HS-5 (cell line): Measurements from ENCODE around the gene SEM1.
"Not testable (repeated sequence)": the region's sequence is repeated elsewhere in the genome, so short reads cannot be mapped to it uniquely, and the experiment has no call there.

Experiments used
- DNase-seq: peaks from one replicate; pipeline ENCODE4 v3.0.0-alpha.2; 2012; ENCODE audit warnings: low read depth

SEM1 gene

GRCh38 chr7:96701258-96701657 is 8.4 kb downstream of the SEM1 start:
- no peak for DNase-seq

GRCh38 chr7:96700516-96700915 is 9.1 kb downstream of the SEM1 start:
- DNase-seq: no peak

- no peak for DNase-seq
These were observed 10.3 kb downstream of the SEM1 start for GRCh38 chr7:96699219-96699871.

- not testable (repeated sequence) for DNase-seq
These were observed 11.2 kb downstream of the SEM1 start for GRCh38 chr7:96698449-96698848.

- DNase-seq: no peak
These were observed 11.8 kb downstream of the SEM1 start for GRCh38 chr7:96697822-96698221.

- no peak for DNase-seq
These were observed 14.1 kb downstream of the SEM1 start for GRCh38 chr7:96695581-96695980.

GRCh38 chr7:96694082-96694481 is 15.6 kb downstream of the SEM1 start:
- no peak for DNase-seq

- no peak for DNase-seq
These were observed 17.9 kb downstream of the SEM1 start for GRCh38 chr7:96691702-96692101.

GRCh38 chr7:96689414-96689813 is 20.2 kb downstream of the SEM1 start:
- no peak for DNase-seq

- no peak for DNase-seq
These were observed 23.3 kb downstream of the SEM1 start for GRCh38 chr7:96686305-96686704.

- DNase-seq: no peak
These were observed 23.9 kb downstream of the SEM1 start for GRCh38 chr7:96685755-96686154.

GRCh38 chr7:96685353-96685752 is 24.3 kb downstream of the SEM1 start:
- no peak for DNase-seq

- no peak for DNase-seq
These were observed 29.8 kb downstream of the SEM1 start for GRCh38 chr7:96679886-96680285.

GRCh38 chr7:96676919-96677318 is 32.7 kb downstream of the SEM1 start:
- no peak for DNase-seq

- DNase-seq: no peak
These were observed 34.1 kb downstream of the SEM1 start for GRCh38 chr7:96675548-96675947.

GRCh38 chr7:96674565-96674964 is 35.1 kb downstream of the SEM1 start:
- DNase-seq: no peak

GRCh38 chr7:96671854-96672253 is 37.8 kb downstream of the SEM1 start:
- DNase-seq: no peak

- DNase-seq: no peak
These were observed 39.0 kb downstream of the SEM1 start for GRCh38 chr7:96670338-96671289.

- no peak for DNase-seq
These were observed 39.8 kb downstream of the SEM1 start for GRCh38 chr7:96669812-96670211.

GRCh38 chr7:96667026-96667425 is 42.6 kb downstream of the SEM1 start:
- no peak for DNase-seq

- no peak for DNase-seq
These were observed 44.0 kb downstream of the SEM1 start for GRCh38 chr7:96665689-96666088.

- no peak for DNase-seq
These were observed 44.9 kb downstream of the SEM1 start for GRCh38 chr7:96664793-96665192.

- no peak for DNase-seq
These were observed 45.7 kb downstream of the SEM1 start for GRCh38 chr7:96663871-96664445.
